GM21825 (cell line): Measurements from ENCODE around the gene SLC7A6OS.

Source experiments
- ATAC-seq: cut with Tn5 transposase; IDR thresholded peaks from one replicate; pipeline ENCODE4 v1.9.1; 2021; ENCODE audit warnings: mild to moderate bottlenecking, moderate library complexity; ENCODE audit not compliant: unreplicated experiment

The SLC7A6OS gene

GRCh38 chr16:68345351-68345810 is 34.6 kb upstream of the SLC7A6OS start:
- no peak for ATAC-seq

GRCh38 chr16:68344252-68344651 is 33.5 kb upstream of the SLC7A6OS start:
- ATAC-seq: no peak

- ATAC-seq: no peak
These were observed 32.4 kb upstream of the SLC7A6OS start for GRCh38 chr16:68343137-68343536.

GRCh38 chr16:68342620-68343019 is 31.9 kb upstream of the SLC7A6OS start:
- ATAC-seq: no peak

GRCh38 chr16:68339214-68339613 is 28.5 kb upstream of the SLC7A6OS start:
- ATAC-seq: no peak

GRCh38 chr16:68338326-68339119 is 27.8 kb upstream of the SLC7A6OS start:
- ATAC-seq: no peak

GRCh38 chr16:68335175-68335574 is 24.4 kb upstream of the SLC7A6OS start:
- no peak for ATAC-seq

GRCh38 chr16:68332411-68333121 is 21.8 kb upstream of the SLC7A6OS start:
- ATAC-seq: no peak

- ATAC-seq: no peak
These were observed 21.2 kb upstream of the SLC7A6OS start for GRCh38 chr16:68331879-68332410.

- no peak for ATAC-seq
These were observed 18.2 kb upstream of the SLC7A6OS start for GRCh38 chr16:68328860-68329390.

- peak; percentile 61 for ATAC-seq
These were observed 17.6 kb upstream of the SLC7A6OS start for GRCh38 chr16:68328151-68328859.

GRCh38 chr16:68324780-68325357 is 14.1 kb upstream of the SLC7A6OS start:
- ATAC-seq: no peak

GRCh38 chr16:68324336-68324735 is 13.6 kb upstream of the SLC7A6OS start:
- ATAC-seq: no peak

- ATAC-seq: no peak
These were observed 8.6 kb upstream of the SLC7A6OS start for GRCh38 chr16:68319185-68319908.

GRCh38 chr16:68313116-68313515 is 2.4 kb upstream of the SLC7A6OS start:
- ATAC-seq: no peak

GRCh38 chr16:68310437-68310773 is 341 bp downstream of the SLC7A6OS start:
- no peak for ATAC-seq

- no peak for ATAC-seq
These were observed 947 bp downstream of the SLC7A6OS start for GRCh38 chr16:68309799-68310198.

GRCh38 chr16:68306633-68307032 is 4.1 kb downstream of the SLC7A6OS start:
- no peak for ATAC-seq

GRCh38 chr16:68300734-68301459 is 9.8 kb downstream of the SLC7A6OS start:
- ATAC-seq: no peak
